H1 (cell line): ENCODE results near the gene NELL2. TPM values are rescaled to one million over a fixed set of nuclear protein-coding genes. Genes with fewer than 3 reads are reported as not detected.

Experiments
- CTCF ChIA-PET: fragments of 300-600 bp; sonication (Branson Sonifier 250); formaldehyde crosslinking; loops from one replicate; lab custom pipeline; 2021; ENCODE audit not compliant: partially characterized antibody; lab: Charles Lee
- POLR2A ChIA-PET: fragments of 300-600 bp; sonication (Branson Sonifier 250); formaldehyde crosslinking; loops from one replicate; lab custom pipeline; 2021; ENCODE audit warnings: inconsistent platforms; ENCODE audit not compliant: partially characterized antibody; lab: Charles Lee
- DNase-seq, 2 experiments: peaks; one replicate each; pipeline versions ENCODE4 v3.0.0 to v3.0.0-alpha.2; 2010 to 2022; ENCODE audit warnings: low spot score in 2 of 2, low read depth in 1 of 2, mixed read lengths in 1 of 2
- FAIRE-seq: peaks from 2 replicates; lab custom pipeline; 2011; peaks lifted over from hg19 to GRCh38; lab: Jason Lieb, UNC
- H2AFZ ChIP-seq: 2 replicates; pipeline ENCODE4 v1.8.1; 2012; ENCODE audit warnings: low read length, inconsistent platforms
- H2AK5ac ChIP-seq: 2 replicates; pipeline ENCODE4 v1.6.1; 2013; ENCODE audit warnings: low read depth, low read length
- H2BK120ac ChIP-seq: replicated peaks from 2 replicates; pipeline ENCODE3; 2013; ENCODE audit warnings: low read depth, low read length, inconsistent platforms
- H2BK12ac ChIP-seq: 2 replicates; pipeline ENCODE4 v1.6.1; 2013; ENCODE audit warnings: low read depth, low read length
- H2BK15ac ChIP-seq: 2 replicates; pipeline ENCODE4 v1.6.1; 2013; ENCODE audit warnings: low read length
- H2BK20ac ChIP-seq: 2 replicates; pipeline ENCODE4 v1.6.1; 2013; ENCODE audit warnings: low read length
- H2BK5ac ChIP-seq: 2 replicates; pipeline ENCODE4 v1.6.1; 2013; ENCODE audit warnings: low read depth, low read length
- H3K14ac ChIP-seq: 2 replicates; pipeline ENCODE4 v1.6.1; 2013; ENCODE audit warnings: inconsistent platforms; ENCODE audit not compliant: insufficient read length
- H3K18ac ChIP-seq: 2 replicates; pipeline ENCODE4 v1.6.1; 2013; ENCODE audit warnings: low read length; ENCODE audit errors: extremely low read depth
- H3K23ac ChIP-seq: 2 replicates; pipeline ENCODE4 v1.6.1; 2013; ENCODE audit warnings: inconsistent platforms; ENCODE audit not compliant: insufficient read length
- H3K23me2 ChIP-seq: 2 replicates; pipeline ENCODE4 v1.6.1; 2013; ENCODE audit warnings: low read depth, low read length
- H3K27ac ChIP-seq: 2 replicates; pipeline ENCODE4 v1.6.1; 2011; ENCODE audit warnings: low read depth, low read length, inconsistent platforms
- H3K27me3 ChIP-seq, 4 experiments: replicated peaks in 1 of 4; 1 replicate in 1 of 4; 2 replicates in 3 of 4; pipeline versions ENCODE4 v1.6.1 to v1.8.1; 2011 to 2013; ENCODE audit warnings: low read length in 3 of 4, mild to moderate bottlenecking in 3 of 4, inconsistent platforms in 2 of 4, mixed read lengths in 2 of 4, moderate library complexity in 1 of 4; ENCODE audit not compliant: control insufficient read depth in 3 of 4, insufficient read depth in 3 of 4; ENCODE audit errors: extremely low read depth in 1 of 4
- H3K36me3 ChIP-seq, 4 experiments: 2 replicates each; pipeline versions ENCODE4 v1.6.1 to v1.8.1; 2011 to 2013; ENCODE audit warnings: mild to moderate bottlenecking in 4 of 4, low read length in 3 of 4, moderate library complexity in 2 of 4, control low read depth in 1 of 4, inconsistent platforms in 1 of 4; ENCODE audit not compliant: insufficient read depth in 4 of 4, control insufficient read depth in 2 of 4
- H3K4ac ChIP-seq: replicated peaks from 2 replicates; pipeline ENCODE3; 2013; ENCODE audit warnings: low read length, low read depth, mixed read lengths, inconsistent platforms; ENCODE audit not compliant: insufficient read length
- H3K4me1 ChIP-seq, 4 experiments: replicated peaks in 1 of 4; 1 replicate in 1 of 4; 2 replicates in 3 of 4; pipeline versions ENCODE4 v1.6.1 to v1.8.1; 2011 to 2013; ENCODE audit warnings: low read length in 3 of 4, inconsistent platforms in 2 of 4, mixed read lengths in 1 of 4; ENCODE audit not compliant: insufficient read depth in 4 of 4, control insufficient read depth in 3 of 4
- H3K4me2 ChIP-seq, 2 experiments: 2 replicates each; pipeline versions ENCODE4 v1.6.1 to v1.8.1; 2011 to 2013; ENCODE audit warnings: low read depth in 2 of 2, low read length in 2 of 2, control low read depth in 1 of 2, inconsistent platforms in 1 of 2, mild to moderate bottlenecking in 1 of 2; ENCODE audit not compliant: insufficient read depth in 1 of 2
- H3K4me3 ChIP-seq, 4 experiments: fragments of 200-600, 300-600 bp in 1 of 4; sonication (generic), shearing (Covaris generic), sonication (Bioruptor Twin) in 1 of 4; 2 replicates each; pipeline versions ENCODE4 v1.5.1 to v1.8.1; 2011 to 2016; ENCODE audit warnings: low read length in 4 of 4, low read depth in 3 of 4, control low read depth in 2 of 4, inconsistent platforms in 2 of 4, mild to moderate bottlenecking in 2 of 4, mixed read lengths in 1 of 4, moderate library complexity in 1 of 4; ENCODE audit not compliant: insufficient read depth in 2 of 4; ENCODE audit errors: extremely low read depth in 1 of 4
- H3K56ac ChIP-seq: replicated peaks from 2 replicates; pipeline ENCODE3; 2013; ENCODE audit warnings: low read depth, mild to moderate bottlenecking, mixed read lengths, low read length, inconsistent platforms; ENCODE audit not compliant: insufficient read length
- H3K79me1 ChIP-seq: 2 replicates; pipeline ENCODE4 v1.6.1; 2013; ENCODE audit warnings: low read depth, low read length, control low read depth
- H3K79me2 ChIP-seq, 2 experiments: 2 replicates each; pipeline versions ENCODE4 v1.6.1 to v1.8.1; 2012 to 2013; ENCODE audit warnings: low read length in 2 of 2, mild to moderate bottlenecking in 2 of 2, inconsistent platforms in 1 of 2; ENCODE audit not compliant: insufficient read depth in 2 of 2, control insufficient read depth in 1 of 2
- H3K9ac ChIP-seq, 4 experiments: replicated peaks in 1 of 4; 1 replicate in 1 of 4; 2 replicates in 3 of 4; pipeline versions ENCODE4 v1.6.1 to v1.8.1; 2011 to 2013; ENCODE audit warnings: low read depth in 3 of 4, low read length in 3 of 4, control low read depth in 2 of 4, mild to moderate bottlenecking in 2 of 4, moderate library complexity in 2 of 4, inconsistent platforms in 1 of 4; ENCODE audit errors: extremely low read depth in 1 of 4
- H3K9me3 ChIP-seq, 2 experiments: 2 replicates each; pipeline versions ENCODE4 v1.6.1 to v1.8.1; 2012 to 2013; ENCODE audit warnings: mild to moderate bottlenecking in 2 of 2, moderate library complexity in 2 of 2, control low read depth in 1 of 2, inconsistent platforms in 1 of 2, low read depth in 1 of 2, low read length in 1 of 2, mixed read lengths in 1 of 2; ENCODE audit not compliant: insufficient read depth in 2 of 2
- H4K20me1 ChIP-seq, 2 experiments: replicated peaks in 1 of 2; 2 replicates each; pipeline versions ENCODE3 to v1.8.1; 2011 to 2013; ENCODE audit warnings: inconsistent platforms in 2 of 2, low read length in 2 of 2, mild to moderate bottlenecking in 1 of 2; ENCODE audit not compliant: insufficient read depth in 2 of 2, control insufficient read depth in 1 of 2
- H4K5ac ChIP-seq: 2 replicates; pipeline ENCODE4 v1.6.1; 2013; ENCODE audit warnings: low read length, low read depth, mixed read lengths, inconsistent platforms; ENCODE audit not compliant: insufficient read length
- H4K8ac ChIP-seq: 2 replicates; pipeline ENCODE4 v1.8.0; 2013; ENCODE audit warnings: mild to moderate bottlenecking, moderate library complexity, low read length, inconsistent platforms; ENCODE audit not compliant: insufficient read depth; ENCODE audit errors: extremely low read depth
- H4K91ac ChIP-seq: replicated peaks from 2 replicates; pipeline ENCODE3; 2013; ENCODE audit warnings: low read length, mixed read lengths, inconsistent platforms; ENCODE audit not compliant: insufficient read length
- ATF2 ChIP-seq: IDR thresholded peaks from 2 replicates; pipeline ENCODE4 v1.6.1; 2012; ENCODE audit warnings: low read length, inconsistent platforms
- CBX8 ChIP-seq: fragments of 300-800, 300-1000 bp; sonication (generic); IDR thresholded peaks from 2 replicates; pipeline ENCODE4 v1.7.1; 2016; ENCODE audit warnings: low read depth, low read length, borderline replicate concordance
- CHD1 ChIP-seq: IDR thresholded peaks from 2 replicates; pipeline ENCODE4 v1.6.1; 2012; ENCODE audit warnings: low read depth, low read length, improper control_type of control experiment
- E2F6 ChIP-seq: IDR thresholded peaks from 2 replicates; pipeline ENCODE4 v1.6.1; 2012; ENCODE audit warnings: inconsistent platforms
- MAX ChIP-seq: IDR thresholded peaks from 2 replicates; pipeline ENCODE4 v1.6.1; 2012; ENCODE audit warnings: inconsistent platforms
- PHF8 ChIP-seq: fragments of 200-600 bp; sonication (generic); conservative IDR thresholded peaks from 2 replicates; pipeline ENCODE4 v1.7.1; 2012; ENCODE audit warnings: low read depth, mild to moderate bottlenecking, inconsistent platforms, low read length, moderate library complexity
- POLR2A ChIP-seq, 2 experiments: IDR thresholded peaks; 1 replicate in 1 of 2; 2 replicates in 1 of 2; pipeline ENCODE4 v1.6.1; 2011; ENCODE audit warnings: low read depth in 2 of 2, low read length in 2 of 2, mild to moderate bottlenecking in 2 of 2; ENCODE audit errors: control extremely low read depth in 1 of 2
- POU5F1 ChIP-seq: IDR thresholded peaks from 2 replicates; pipeline ENCODE4 v1.6.1; 2011; ENCODE audit warnings: low read depth, mild to moderate bottlenecking, low read length, moderate library complexity
- RBBP5 ChIP-seq: IDR thresholded peaks from 2 replicates; pipeline ENCODE4 v1.7.1; 2012; ENCODE audit warnings: low read depth, mild to moderate bottlenecking, inconsistent platforms, low read length, moderate library complexity, borderline replicate concordance
- WGBS, 2 experiments: shearing (Covaris generic) in 1 of 2; methylation state at CpG; one replicate each; pipeline versions ENCODE4 v1.1.6 to v1.1.7; 2013 to 2015; ENCODE audit warnings: low lambda C conversion rate in 2 of 2, mixed read lengths in 2 of 2, inconsistent platforms in 1 of 2, low coverage in 1 of 2, missing lambda C conversion rate in 1 of 2; ENCODE audit not compliant: insufficient replicate concordance in 2 of 2, insufficient coverage in 1 of 2, insufficient read length in 1 of 2; ENCODE audit errors: extremely low coverage in 1 of 2, missing lambda C conversion rate in 1 of 2; 5-methylcytosine and 5-hydroxymethylcytosine counted together
- polyA plus RNA-seq, 7 experiments: library from polyadenylated mRNA; depleted of rRNA in 3 of 7; stranded (reverse) in 5 of 7; unstranded in 2 of 7; fragments of >200 nt in 5 of 7; fragments of 200-250 nt in 2 of 7; gene quantifications; 1 replicate in 5 of 7; 2 replicates in 1 of 7; 4 replicates in 1 of 7; pipeline versions ENCODE4 v1.2.1 to v1.2.3, GENCODE V29; 2011 to 2013; ENCODE audit warnings: missing spikeins in 2 of 7, mixed read lengths in 2 of 7
- total RNA-seq: library from RNA; stranded (reverse); fragmentation: NEBNext Ultra II Directional; extraction: Animal tissue kit (Norgen Biotek cat#: 25700); gene quantifications from 2 replicates; pipeline ENCODE4 v1.2.1, GENCODE V29; 2021

The NELL2 gene
- total and polyA plus RNA-seq, 2 of the 8 experiments (the other 6 are each of a cell fraction or from before 2014, with no cell fraction given), result 54.2 to 56.8 TPM

GRCh38 chr12:44749566-44749965 lies 126.5 kb downstream of the NELL2 start:
- FAIRE-seq (no peak), DNase-seq (no peak)
- H3K27ac ChIP-seq, result no peak overlapping the region
- no peaks in the 10 kb centered on the region for H3K23me2 ChIP-seq
- CTCF ChIA-PET, result no interaction called here
- H3K79me2 ChIP-seq, result no peaks in the 10 kb centered on the region
- H4K91ac ChIP-seq, result no peak overlapping the region
- no peak overlapping the region for H3K14ac ChIP-seq
- 99% methylated on average over 6 of the region's 6 CpGs; no CpG with 5 or more reads in 1 of the 2 experiments for WGBS, 2 experiments
- no peak overlapping the region for H3K4me2 ChIP-seq
- no peak overlapping the region for H2BK20ac ChIP-seq
- H3K79me1 ChIP-seq, result no peaks in the 10 kb centered on the region
- H4K8ac ChIP-seq, result no peak overlapping the region
- H2BK120ac ChIP-seq, result no peak overlapping the region
- H3K4me1 ChIP-seq, result no peaks in the 10 kb centered on the region
- no peak overlapping the region for H3K18ac ChIP-seq
- no peaks in the 10 kb centered on the region for H4K20me1 ChIP-seq
- H2AFZ ChIP-seq, result no peak overlapping the region
- no peak overlapping the region for H2AK5ac ChIP-seq
- no peaks in the 10 kb centered on the region for H3K9me3 ChIP-seq
- H3K56ac ChIP-seq, result no peak overlapping the region
- POLR2A ChIA-PET, result no interaction called here
- H3K27me3 ChIP-seq, result no peaks in the 10 kb centered on the region
- no peak overlapping the region for H2BK12ac ChIP-seq
- no peak overlapping the region for H3K9ac ChIP-seq
- no peak overlapping the region for H3K23ac ChIP-seq
- H3K4me3 ChIP-seq, result no peak overlapping the region
- no peak overlapping the region for H2BK15ac ChIP-seq
- TF ChIP-seq ATF2 (no peak), PHF8 (no peak), POLR2A (IDR thresholded peaks at IDR 0.05; ENCODE audit: control extremely low read depth in 1 of 2, low read depth in 2 of 2, low read length in 2 of 2) (no peak), CBX8 (no peak), MAX (no peak), E2F6 (no peak), RBBP5 (no peak), CHD1 (no peak), POU5F1 (no peak)
- H3K36me3 ChIP-seq, result no peaks in the 10 kb centered on the region
- H2BK5ac ChIP-seq, result no peak overlapping the region
- no peak overlapping the region for H4K5ac ChIP-seq
- H3K4ac ChIP-seq, result no peak overlapping the region
